Measurements from ENCODE around the gene SYNE1.
"Not testable (repeated sequence)": the region's sequence is repeated elsewhere in the genome, so short reads cannot be mapped to it uniquely, and the experiment has no call there.

Gene SYNE1

DNA sequence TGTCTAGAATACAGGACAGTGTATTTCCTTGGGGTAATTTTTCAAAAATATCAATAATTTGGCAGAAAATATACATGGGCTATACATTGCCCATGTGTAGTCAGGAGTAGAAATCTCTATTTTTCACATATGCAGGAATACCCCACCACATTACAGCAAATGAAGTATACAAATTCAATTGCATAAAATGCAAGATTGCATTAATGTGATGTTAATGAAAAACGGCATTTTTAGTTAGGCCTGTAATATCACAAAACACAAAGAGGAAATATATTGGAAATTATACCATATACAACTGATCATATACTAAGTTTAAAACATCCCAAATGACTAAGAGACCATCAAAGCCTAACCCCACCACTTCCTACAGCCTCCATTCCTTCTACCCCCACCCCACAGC is 154.9 kb downstream of the SYNE1 start:
- no peak for DNase-seq (ENCODE audit: low spot score)

DNA sequence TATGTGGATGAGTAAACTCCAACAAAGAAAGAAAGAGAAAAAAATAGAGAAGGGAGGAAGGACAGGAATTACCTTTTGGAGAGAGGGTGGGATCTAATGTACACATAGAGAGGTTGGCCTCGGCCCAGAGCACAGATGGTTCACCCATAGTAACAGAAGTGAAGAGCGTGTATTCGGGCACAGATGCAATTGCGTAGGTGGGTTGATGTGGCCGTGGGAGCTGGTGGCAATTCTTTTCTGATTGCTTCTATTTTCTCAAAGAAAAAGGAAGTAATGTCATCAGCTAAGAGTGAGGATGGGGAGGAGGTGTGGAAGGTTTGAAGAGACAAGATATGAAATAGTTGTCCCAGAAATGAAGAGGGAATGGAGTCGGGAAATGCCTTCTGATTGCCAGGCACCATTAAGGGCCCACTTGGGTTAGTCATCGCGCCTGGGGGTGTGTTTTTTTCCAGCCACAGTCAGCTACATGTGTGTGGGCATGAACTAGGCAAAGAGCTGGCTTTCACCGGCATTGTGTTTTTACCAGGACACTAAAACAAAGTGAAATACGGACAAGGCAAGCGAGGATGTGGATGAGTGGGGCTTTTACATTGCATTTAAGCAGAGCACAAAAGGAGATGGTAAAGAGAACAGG is 158.7 kb downstream of the SYNE1 start:
- DNase-seq (ENCODE audit: low spot score), result no peak

DNA sequence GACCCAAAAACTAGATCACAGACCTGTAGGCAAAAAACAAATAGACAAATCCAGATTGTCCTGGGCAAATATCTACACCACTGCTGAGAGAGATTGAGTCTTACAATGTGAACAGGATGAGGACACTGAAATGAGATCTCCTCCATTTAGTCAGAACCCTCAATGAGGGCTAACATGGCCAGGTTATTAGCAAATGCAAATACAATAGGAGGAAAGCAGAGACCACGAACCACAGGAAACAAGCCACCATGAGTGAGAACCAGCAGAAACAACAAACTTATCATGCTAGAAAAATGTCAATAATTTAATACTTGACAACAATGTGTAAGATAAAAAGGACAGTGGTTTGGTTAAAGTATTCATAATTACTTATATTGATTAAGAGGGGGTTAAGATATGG is 162.8 kb downstream of the SYNE1 start:
- no peak for DNase-seq (ENCODE audit: low spot score)

DNA sequence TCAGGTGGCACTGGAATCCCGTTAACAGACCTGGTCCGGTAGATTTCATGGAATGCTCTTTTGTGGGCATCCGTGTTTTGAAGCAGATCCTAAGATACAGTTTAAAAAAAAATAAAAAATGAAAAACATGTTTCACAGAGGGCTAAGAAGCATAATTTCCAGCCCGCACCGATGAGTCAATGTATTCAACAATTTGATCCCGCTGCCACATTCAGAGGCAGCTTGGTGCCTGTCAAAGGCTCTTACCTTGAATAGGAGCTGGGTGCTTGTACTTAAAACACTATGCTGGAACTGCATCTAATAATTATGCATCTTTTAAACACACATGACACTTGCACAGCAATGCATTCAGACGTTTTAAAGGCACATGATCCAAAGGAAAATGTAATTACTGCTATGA is 164.8 kb downstream of the SYNE1 start:
- no peak for DNase-seq (ENCODE audit: low spot score)

DNA sequence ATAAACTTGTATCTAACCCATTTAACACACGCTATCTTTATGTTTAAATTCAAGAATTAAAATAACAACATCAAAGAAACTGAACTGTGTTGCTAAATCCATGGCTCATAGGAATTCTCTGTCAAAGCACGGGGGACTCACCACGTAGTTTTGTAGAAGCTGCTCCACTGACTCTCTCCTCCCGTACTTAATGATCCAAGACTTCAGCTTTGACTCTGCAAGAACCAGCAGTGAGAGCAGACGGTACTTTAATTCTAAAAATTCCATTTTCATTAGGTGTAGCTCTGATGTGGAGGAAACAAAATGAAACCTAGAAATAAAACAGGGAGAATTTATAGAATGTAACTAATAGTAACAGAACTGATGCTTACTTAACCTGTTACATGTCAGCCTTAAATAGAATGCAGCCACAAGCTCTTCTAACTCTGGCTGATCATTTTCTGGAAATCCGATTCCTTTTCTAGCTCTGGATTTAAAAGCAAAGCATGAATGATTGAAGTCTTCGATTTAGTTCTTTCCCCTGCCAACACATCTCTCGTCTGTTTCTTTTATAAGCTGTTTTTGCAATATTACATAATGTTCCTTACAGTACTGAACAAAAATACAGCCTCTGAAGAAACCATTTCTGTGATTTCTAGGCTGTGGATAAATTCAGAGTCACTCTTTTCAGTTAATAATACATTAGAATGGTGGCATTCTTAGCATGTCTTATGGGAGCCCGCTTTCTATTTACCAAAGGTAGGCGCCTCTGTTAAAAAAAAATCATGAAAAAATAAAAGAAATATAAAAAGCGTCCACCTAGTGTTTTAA is 165.5 kb downstream of the SYNE1 start:
- DNase-seq (ENCODE audit: low spot score), result no peak

DNA sequence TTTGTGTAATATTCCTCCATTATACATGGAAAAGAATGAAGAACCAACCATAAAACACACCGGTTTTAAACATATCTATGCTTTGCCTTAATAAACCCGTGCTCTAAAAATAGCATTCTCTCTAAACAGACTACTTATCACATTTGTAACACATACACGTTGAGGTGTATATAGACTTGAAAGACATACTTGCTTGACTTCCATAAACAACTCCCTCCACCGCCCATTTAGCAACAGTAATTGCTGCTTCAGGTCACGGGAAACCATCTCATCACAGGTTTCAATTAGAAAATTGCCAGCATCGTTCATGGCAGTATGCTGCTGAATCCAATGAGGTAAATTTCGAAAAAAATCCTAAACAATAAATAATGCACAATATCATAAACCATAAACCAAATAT is 174.0 kb downstream of the SYNE1 start:
- DNase-seq (ENCODE audit: low spot score), result no peak

DNA sequence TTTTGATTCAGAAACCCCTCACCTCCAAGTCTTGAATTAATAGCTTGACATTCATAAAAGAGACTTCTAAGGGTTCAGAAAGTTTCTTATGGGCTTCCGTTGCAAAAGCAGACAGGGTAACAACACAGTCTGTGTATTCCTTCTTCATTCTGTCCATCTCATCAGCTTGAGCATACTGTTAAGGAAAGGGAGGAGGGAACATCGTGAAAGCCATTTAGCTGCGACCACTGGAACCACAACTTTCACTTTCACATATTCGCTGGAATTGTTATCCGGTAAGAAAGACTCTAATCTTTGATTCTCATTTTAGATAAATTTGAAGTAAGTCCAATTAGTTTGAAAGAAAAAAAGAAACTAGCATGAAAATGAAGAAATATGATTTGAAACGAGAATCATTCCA is 174.4 kb downstream of the SYNE1 start:
- no peak for DNase-seq (ENCODE audit: low spot score)

DNA sequence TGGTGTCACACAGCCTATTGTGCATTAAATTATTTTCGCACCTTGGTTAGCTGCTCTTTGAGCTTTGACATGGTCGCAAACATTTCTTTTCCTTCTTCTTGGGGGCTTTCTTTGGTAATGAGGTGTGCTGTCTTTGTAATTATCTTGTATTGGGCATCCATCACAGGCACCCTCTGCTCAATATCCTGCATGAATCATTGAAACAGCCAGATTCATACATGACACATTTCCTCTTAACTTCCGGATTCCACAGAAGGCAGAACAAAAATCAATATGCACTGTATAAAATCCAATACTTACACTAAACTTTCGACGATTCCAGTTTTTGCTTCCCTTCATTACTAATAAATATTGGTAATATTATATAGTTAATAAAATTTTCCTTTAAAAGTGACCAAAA is 175.6 kb downstream of the SYNE1 start:
- no peak for DNase-seq (ENCODE audit: low spot score)

DNA sequence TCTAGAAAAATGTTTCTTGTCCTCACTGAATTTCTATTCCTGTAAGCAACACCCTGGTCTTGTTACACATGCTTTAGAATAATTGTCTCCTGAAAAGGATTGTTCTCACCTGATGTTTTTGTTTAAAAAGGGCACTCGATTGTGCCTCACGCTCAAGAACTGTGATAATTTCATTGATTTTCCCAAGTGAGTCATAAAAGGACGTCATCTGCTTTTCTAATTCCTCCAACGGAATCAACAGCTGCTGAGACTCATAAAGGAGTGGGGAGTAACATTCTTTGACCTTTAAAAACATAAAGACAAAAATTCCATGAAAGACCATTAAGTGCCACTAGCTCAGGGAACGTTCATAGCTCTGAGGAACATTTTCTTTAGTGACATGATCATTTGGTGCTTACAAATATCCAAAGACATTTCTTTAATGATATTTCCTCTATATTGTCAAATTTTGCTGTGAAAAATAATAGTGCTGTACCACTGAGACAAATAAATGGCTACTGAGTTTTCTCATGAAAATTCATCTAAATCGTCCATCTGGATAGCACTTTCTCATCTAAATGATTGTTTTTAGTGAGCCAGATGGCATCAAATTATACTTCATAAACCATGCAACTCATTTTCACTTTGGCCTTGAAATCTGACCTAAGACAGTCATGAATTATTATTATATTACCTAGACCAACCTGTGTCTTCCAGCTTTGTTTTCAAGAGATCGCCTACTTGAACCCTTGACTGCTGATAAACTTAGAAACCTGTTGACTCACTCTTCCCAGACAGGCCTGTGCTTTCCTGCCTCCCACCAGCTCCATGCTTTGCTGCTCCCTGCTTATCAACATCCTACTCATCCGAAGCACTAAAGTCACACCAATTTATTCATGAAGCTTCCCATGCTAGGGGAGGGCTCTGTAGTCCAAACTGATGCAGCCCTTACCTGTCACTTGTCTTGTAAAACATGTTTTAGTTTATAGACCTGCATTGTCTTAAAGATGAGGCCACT is 178.2 kb downstream of the SYNE1 start:
- DNase-seq (ENCODE audit: low spot score), result no peak

DNA sequence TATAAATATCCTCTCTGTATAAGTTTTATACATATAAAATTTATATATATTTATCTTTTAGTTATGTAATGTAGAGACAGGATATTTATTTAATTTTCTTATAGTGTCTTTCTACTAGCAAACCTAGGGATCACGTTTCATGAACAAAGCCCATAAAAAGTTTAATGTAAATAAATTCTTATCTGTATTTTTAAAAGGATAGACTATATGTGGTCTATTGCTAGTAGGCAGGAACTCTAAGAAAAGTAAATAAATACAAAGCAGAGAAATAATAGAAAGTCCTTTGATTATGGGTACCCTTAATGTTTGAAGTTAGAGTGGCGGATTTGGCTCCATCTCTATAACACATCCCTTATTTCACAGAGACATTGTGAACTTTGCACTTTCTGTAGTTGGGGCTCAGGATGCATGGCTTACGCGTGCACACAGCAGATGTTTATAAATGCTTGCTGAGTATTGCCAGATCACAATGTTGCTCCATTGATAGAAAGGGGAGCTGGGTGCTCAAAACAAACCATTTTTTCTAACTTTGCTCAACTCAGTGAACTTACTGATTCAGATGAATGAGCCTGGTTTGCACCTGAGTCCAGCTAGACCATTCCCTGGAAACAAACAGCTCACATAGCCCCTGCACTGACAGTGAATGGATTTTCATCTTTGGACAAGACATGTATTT is 179.1 kb downstream of the SYNE1 start:
- no peak for DNase-seq (ENCODE audit: low spot score)

DNA sequence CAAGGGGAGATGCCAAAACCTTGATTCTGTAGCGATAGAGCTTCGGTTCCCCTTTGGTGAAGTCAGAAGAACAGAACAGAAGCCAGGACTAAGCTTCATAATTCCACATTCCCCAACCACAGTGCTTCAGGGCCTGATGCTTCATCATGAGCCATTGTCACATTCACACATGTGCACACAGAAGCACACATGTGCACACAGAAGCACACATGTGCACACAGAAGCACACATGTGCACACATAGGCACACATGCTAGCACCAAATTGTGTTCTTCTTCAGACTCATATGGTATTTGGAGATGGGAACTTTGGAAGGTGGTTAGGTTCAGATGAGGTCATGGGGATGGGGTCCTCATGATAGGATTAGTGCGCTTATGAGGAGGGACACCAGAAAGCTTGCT is 183.2 kb downstream of the SYNE1 start:
- DNase-seq (ENCODE audit: low spot score), result no peak

DNA sequence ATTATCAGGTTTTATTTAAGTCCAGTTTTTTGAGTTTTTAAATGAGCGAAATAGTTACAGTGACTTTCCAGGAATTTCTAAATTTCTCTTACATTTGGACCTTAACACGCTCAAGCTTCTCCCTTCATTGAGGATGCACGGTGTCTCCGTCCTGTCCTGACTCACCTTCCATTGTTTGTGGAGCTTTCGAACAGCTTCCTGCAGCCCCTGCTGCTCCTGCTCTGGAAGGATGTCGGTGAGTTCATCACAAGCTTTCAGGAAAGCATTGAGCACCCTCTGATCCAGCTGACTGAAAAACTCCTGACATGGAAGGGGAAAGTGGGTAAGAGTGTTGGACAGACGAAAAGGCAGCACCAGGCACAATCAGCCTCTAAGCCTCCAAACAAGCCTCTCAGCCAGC is 183.7 kb downstream of the SYNE1 start:
- DNase-seq (ENCODE audit: low spot score), result no peak

DNA sequence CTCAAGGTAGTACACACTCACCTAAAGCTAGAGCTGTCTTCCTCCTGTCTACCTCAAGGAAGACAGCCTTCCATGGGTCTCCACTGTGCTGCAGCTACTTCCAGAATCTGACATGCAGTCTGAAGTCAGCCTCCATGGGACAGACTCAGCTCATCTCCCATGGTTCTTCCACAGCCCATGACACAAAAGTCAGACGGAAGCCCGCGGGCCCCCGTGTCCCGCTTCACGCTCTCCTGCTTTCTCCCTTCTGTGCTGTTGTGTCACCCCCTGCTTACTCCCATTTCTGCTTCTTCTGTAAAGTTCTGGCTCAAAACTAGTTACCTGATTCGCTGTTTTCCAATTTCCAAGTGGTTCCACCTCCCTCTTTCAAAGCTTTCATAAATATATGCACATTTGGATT is 184.5 kb downstream of the SYNE1 start:
- no peak for DNase-seq (ENCODE audit: low spot score)

DNA sequence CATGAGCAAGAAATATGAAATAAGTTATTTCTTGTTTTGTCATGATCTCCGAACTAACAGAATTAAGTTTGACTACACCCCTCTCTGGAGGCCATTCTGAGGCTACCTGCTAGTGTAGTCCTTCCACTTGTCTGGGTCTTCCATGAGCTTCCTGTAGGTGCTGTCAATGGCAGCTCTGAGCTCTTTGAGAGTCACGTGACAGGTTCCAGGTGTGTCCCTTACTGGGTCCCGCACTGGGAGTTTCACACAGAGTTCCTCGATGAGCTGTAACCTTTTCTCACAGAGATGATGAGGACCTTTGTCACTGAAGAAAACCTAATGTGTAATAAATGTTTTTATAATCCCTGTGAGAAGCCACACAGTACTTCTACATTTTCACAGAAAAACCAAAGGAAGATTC is 186.6 kb downstream of the SYNE1 start:
- no peak for DNase-seq (ENCODE audit: low spot score)

DNA sequence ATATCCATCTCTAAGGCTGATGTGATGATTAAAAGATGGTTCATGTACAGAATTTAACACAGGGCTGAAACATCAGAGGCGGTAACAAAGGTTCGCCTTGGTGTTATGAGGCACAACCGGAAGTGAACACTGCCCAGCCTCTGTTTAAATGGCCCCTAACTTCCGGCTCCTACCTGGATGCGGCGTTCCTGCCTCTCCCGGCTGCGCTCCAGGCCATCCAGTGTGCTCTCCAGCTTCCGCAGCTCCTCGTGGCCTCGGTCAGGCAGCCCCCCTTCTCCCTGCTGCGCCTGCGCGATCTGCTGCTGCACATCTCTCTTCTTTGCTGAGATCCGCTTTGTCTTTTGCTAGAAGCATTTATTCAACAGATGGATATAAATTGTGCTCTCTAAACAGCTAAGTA is 195.3 kb downstream of the SYNE1 start:
- DNase-seq (ENCODE audit: low spot score), result no peak

DNA sequence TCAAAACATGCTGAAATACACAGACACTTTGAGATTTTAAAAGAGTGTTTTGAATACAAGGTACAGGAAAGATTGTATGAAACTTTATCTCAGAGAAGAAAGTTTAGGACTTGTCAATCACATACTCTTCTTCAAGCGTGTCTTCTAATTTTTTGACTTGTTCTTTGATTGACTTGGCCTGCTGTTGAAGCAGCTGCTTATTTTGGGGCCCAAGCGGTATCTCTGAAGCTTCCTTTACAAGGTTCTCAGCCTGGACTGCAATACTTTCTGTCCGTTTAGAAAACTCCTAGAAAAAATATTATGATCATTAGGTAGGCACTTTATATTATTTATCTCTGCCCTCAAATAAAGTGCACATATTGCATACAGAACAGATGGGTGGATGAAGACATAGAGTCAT is 201.3 kb downstream of the SYNE1 start:
- DNase-seq (ENCODE audit: low spot score), result no peak

DNA sequence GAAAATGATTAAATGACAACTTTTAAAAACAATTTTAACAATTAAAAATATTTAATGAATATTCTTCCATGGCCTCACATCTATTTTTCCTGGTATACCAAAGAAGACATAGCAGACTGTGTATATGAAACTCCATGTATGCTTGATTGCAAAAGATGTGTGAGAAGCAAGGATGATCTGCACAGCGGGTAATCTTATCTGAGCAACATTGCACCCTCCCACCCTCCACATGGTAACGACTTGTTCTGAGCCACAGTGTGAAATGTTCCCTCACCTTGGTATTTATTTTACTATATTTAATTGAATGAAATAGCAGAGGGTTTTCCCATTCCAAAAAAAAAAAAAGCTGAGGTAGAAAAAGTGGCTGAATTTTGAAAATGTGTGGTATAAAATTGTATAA is 204.4 kb downstream of the SYNE1 start:
- no peak for DNase-seq (ENCODE audit: low spot score)

DNA sequence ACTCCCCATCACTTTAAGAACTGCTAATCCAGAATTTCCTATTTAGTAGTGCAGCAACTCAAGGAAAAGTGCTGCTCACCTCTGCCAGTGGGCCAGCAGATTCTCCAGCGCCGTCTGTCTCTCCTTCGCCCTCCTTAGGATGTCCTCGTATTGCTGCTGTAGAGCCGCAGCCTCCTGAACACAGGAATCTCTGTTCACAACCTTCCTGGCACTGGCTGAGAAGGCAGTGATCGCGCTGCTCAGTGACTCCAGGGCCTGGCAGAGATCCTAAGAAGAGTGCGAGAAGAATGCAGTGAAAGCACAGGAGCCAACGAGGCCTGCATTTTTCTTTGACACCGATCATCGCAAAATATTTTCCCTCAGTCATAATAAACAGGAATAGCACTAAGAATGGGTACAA is 209.0 kb downstream of the SYNE1 start:
- peak; percentile 1 for DNase-seq (ENCODE audit: low spot score)

DNA sequence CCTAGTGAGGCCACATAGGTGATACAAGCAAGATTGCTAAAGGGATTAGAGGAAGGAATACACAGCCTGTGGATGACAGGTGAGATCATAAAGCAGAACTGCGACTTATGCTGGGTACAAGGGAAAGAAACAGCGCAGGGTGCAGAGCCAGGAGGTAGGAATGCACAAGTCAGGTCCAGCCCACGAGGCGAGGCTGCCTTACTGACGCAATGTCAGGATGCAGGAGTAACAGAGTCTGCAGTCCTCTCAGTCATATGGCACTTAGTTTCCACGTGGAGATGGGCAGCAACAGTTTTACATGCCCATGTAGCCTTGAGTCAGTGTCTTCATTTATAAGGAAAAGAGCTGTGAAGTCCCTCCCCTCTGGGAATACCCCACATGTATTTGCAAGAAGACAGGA is 210.9 kb downstream of the SYNE1 start:
- no peak for DNase-seq (ENCODE audit: low spot score)

DNA sequence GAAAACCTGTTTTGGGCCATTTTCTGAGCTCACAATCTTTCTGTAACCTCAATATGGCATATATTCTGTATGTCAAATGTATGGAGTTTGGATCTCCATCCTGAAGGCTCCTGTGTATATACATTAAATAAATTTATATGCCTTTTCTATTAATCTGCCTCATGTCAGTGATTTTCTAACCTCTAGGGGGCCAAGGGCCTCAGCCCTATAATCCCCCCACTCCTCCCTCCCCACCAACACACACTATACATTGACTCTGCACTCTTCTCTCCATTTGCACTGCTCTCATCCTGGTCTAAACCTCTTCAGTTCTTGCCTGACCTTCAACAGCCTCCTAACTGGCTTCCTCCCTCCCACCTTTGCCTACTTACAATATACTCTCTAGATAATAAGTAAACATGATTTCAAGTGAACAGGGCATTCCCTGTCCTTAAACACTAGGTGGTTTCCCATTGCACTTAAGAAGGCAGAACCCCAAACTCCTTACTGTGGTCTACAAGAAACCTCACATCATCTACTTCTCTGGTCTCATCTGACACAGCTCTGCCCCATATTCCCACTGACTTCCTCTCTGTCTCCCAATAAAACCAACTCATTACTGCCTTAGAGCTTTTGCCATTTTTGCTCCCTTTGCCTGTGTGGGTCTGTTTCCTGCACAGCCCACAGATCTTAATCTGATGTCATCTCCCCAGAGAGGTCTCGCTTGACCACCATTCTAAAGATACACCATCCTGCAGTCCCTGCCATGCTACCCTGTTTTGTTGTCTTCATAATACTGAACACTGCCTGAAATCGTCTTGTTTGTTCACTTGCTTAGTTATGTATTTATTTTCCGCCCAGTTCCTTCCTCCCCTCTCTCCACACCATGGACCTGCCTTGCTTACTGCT is 213.7 kb downstream of the SYNE1 start:
- no peak for DNase-seq (ENCODE audit: low spot score)

DNA sequence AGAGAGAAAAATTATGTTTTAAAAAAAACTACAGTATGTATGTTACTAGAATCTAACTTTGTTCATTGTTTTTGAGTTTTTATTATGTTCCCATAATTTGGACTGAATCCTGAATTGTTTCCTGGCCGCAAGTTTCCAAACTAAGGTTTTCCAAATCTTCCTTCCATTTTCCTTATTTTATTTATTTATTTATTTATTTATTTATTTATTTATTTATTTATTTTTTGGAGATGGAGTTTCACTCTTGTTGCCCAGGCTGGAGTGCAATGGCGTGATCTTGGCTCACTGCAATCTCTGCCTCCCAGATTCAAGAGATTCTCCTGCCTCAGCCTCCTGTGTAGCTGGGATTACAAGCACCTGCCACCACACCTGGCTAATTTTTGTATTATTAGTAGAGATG is 215.7 kb downstream of the SYNE1 start:
- DNase-seq (ENCODE audit: low spot score), result not testable (repeated sequence)
